K562 (cell line): ENCODE results near the gene ITLN1. TPM values are rescaled to one million over a fixed set of nuclear protein-coding genes. Genes with fewer than 3 reads are reported as not detected.

Experiments used
- DLX4 ChIP-seq: fragments of 250-450 bp; sonication (Bioruptor Pico); IDR thresholded peaks from 2 replicates; pipeline ENCODE4 v1.6.1; 2021; ENCODE audit warnings: mild to moderate bottlenecking
- E4F1 ChIP-seq: fragments of 250-450 bp; sonication (Bioruptor Pico); IDR thresholded peaks from 2 replicates; pipeline ENCODE4 v1.5.0; 2021; ENCODE audit warnings: mild to moderate bottlenecking, borderline replicate concordance
- ETV6 ChIP-seq, 3 experiments: fragments of 150-350 bp in 1 of 3; sonication (generic) in 1 of 3; formaldehyde crosslinking in 1 of 3; IDR thresholded peaks; 2 replicates each; pipeline versions ENCODE4 v1.6.1 to v1.8.0; 2014 to 2022; ENCODE audit warnings: borderline replicate concordance in 2 of 3, low read depth in 2 of 3, antibody characterized with exemption in 1 of 3, low read length in 1 of 3, mild to moderate bottlenecking in 1 of 3, missing genetic modification reagents in 1 of 3
- FIP1L1 ChIP-seq: fragments of 200-400 bp; formaldehyde crosslinking; IDR thresholded peaks from 2 replicates; pipeline ENCODE4 v1.6.1; 2018; ENCODE audit warnings: mild to moderate bottlenecking, low read depth, low read length; ENCODE audit not compliant: poor library complexity, severe bottlenecking
- FOSL1 ChIP-seq: fragments of 200-800 bp; sonication (Bioruptor generic); conservative IDR thresholded peaks from 2 replicates; pipeline ENCODE4 v1.6.1; 2016; ENCODE audit warnings: missing genetic modification characterization, missing compliant biosample characterization
- HNRNPUL1 ChIP-seq: fragments of 200-400 bp; formaldehyde crosslinking; IDR thresholded peaks from 2 replicates; pipeline ENCODE4 v1.6.1; 2017; ENCODE audit warnings: low read length
- MAFG ChIP-seq: fragments of 450-650 bp; conservative IDR thresholded peaks from 2 replicates; pipeline ENCODE4 v1.6.1; 2016; ENCODE audit warnings: missing genetic modification characterization, missing compliant biosample characterization
- MECOM ChIP-seq: fragments of 250-450 bp; sonication (Bioruptor Pico); IDR thresholded peaks from 2 replicates; pipeline ENCODE4 v1.8.0; 2022; ENCODE audit warnings: inconsistent platforms
- MEF2D ChIP-seq: conservative IDR thresholded peaks from 2 replicates; pipeline ENCODE4 v1.6.1; 2016; ENCODE audit warnings: low read depth, missing genetic modification characterization, missing compliant biosample characterization
- NCOA1 ChIP-seq: fragments of 450-650 bp; IDR thresholded peaks from 2 replicates; pipeline ENCODE4 v1.6.1; 2016; ENCODE audit warnings: low read depth
- RAD21 ChIP-seq, 2 experiments: fragments of 250-450 bp in 1 of 2; fragments of 450-650 bp in 1 of 2; sonication (Bioruptor Pico) in 1 of 2; formaldehyde crosslinking in 1 of 2; IDR thresholded peaks in 1 of 2; conservative IDR thresholded peaks in 1 of 2; 2 replicates each; pipeline versions ENCODE4 v1.4.0 to v1.8.0; 2020 to 2022; ENCODE audit warnings: mild to moderate bottlenecking in 2 of 2, moderate library complexity in 1 of 2
- SAFB2 ChIP-seq: fragments of 200-400 bp; formaldehyde crosslinking; IDR thresholded peaks from 2 replicates; pipeline ENCODE4 v1.6.1; 2018; ENCODE audit warnings: borderline replicate concordance, low read length, low read depth, moderate library complexity; ENCODE audit not compliant: severe bottlenecking
- SNRNP70 ChIP-seq: fragments of 200-400 bp; formaldehyde crosslinking; optimal IDR thresholded peaks from 2 replicates; pipeline ENCODE3; 2017; ENCODE audit warnings: low read depth, low read length
- STAT5A ChIP-seq: IDR thresholded peaks from 2 replicates; pipeline ENCODE4 v1.6.1; 2012; ENCODE audit warnings: low read length, inconsistent platforms, borderline replicate concordance
- ZKSCAN1 ChIP-seq: fragments of 150-350 bp; IDR thresholded peaks from 2 replicates; pipeline ENCODE4 v1.6.1; 2016; ENCODE audit warnings: low read depth, low read length
- ZNF589 ChIP-seq: fragments of 200-800 bp; sonication (Bioruptor generic); IDR thresholded peaks from 2 replicates; pipeline ENCODE4 v1.6.1; 2016; ENCODE audit warnings: low read depth, missing genetic modification characterization, missing compliant biosample characterization
- polyA plus RNA-seq, 8 experiments: library from polyadenylated mRNA; depleted of rRNA in 4 of 8; stranded (reverse) in 5 of 8; unstranded in 3 of 8; fragments of >200 nt; fragmentation: Nextera tagmentation in 2 of 8; fragmentation: Illumina TruSeq in 1 of 8; extraction: Ambion mirVana in 2 of 8; extraction: Trizol in 1 of 8; gene quantifications; 2 replicates each; pipeline versions ENCODE4 v1.2.1 to v1.2.3, GENCODE V29; 2011 to 2014; ENCODE audit warnings: inconsistent platforms in 1 of 8, missing spikeins in 1 of 8
- total RNA-seq, 7 experiments: library from RNA; depleted of rRNA in 6 of 7; stranded (reverse); fragments of >200 nt in 6 of 7; fragmentation: Illumina TruSeq in 2 of 7; extraction: Trizol in 2 of 7; gene quantifications; 2 replicates each; pipeline versions ENCODE4 v1.2.1 to v1.2.3, GENCODE V29; 2011 to 2021; ENCODE audit warnings: low replicate concordance in 1 of 7
- TF ChIP-seq, protein P1 (sequence below): sonication (generic); formaldehyde crosslinking; IDR thresholded peaks from 2 replicates; pipeline ENCODE4 v1.8.0; 2022; ENCODE audit warnings: missing genetic modification reagents, mild to moderate bottlenecking, borderline replicate concordance
- TF ChIP-seq, protein P2 (sequence below): fragments of 450-650 bp; formaldehyde crosslinking; IDR thresholded peaks from 2 replicates; pipeline ENCODE4 v1.4.0; 2022; ENCODE audit warnings: mild to moderate bottlenecking, moderate library complexity
- TF ChIP-seq, protein P3 (sequence below): IDR thresholded peaks from 2 replicates; pipeline ENCODE4 v1.6.1; 2011; ENCODE audit not compliant: insufficient read length; ENCODE audit errors: extremely low read depth

The ITLN1 gene
- total and polyA plus RNA-seq, 9 of the 15 experiments (the other 6 are each of a cell fraction or from before 2014, with no cell fraction given), result not detected

DNA sequence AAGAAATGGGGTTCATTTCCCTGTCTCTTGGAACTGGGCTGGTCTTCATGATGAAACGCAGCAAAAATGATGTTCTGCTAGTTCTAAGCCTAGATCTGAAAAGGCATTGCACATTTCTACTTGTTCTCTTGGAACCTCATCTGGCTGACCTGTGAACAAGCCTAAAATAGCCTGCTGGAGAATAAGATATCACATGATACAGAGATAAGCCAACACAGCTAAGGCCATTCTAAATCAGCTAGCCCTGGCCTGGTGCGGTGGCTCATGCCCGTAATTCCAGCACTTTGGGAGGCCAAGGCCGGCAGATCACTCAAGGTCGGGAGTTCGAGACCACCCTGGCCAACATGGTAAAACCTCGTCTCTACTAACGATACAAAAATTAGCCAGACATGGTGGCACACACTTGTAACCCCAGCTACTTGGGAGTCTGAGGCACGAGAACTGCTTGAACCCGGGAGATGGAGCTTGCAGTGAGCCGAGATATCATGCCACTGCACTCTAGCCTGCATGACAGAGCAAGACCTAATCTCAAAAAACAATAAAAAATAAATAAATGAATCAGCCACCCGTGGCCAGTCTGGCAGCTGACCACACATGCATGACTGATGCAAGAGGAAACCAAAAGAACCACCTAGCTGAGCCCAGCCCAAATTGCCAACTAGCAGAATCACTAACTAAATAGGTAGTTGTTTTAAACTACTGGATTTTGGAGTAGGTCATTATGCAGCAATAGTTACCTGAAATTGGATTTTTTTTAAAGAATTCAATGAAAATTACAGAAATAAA is 40.3 kb downstream of the ITLN1 start (continued):
- TF ChIP-seq E4F1 (no peak), HNRNPUL1 (no peak), MEF2D (tag) (peak; percentile 93), RAD21 (CRISPR knock-in tag; conservative IDR thresholded peaks at IDR 0.05 in 1 of 2, IDR thresholded peaks at IDR 0.05 in 1 of 2) (no peak), MECOM (CRISPR knock-in tag) (no peak), NCOA1 (no peak), DLX4 (CRISPR knock-in tag) (no peak), STAT5A (no peak), ZNF589 (0 out of 2 replicates have a peak, but pooled peaks have one; percentile 34), ZKSCAN1 (no peak), MAFG (tag) (peak; percentile 73), SAFB2 (no peak), SNRNP70 (no peak), FIP1L1 (no peak), ETV6 (IDR thresholded peaks at IDR 0.05; ENCODE audit: borderline replicate concordance in 1 of 2, low read depth in 2 of 2, low read length in 1 of 2) (no peak), ETV6 (CRISPR knock-in tag; IDR thresholded peaks at IDR 0.05; ENCODE audit: borderline replicate concordance) (no peak), FOSL1 (peak; percentile 91)
- TF ChIP-seq, protein P1, sequence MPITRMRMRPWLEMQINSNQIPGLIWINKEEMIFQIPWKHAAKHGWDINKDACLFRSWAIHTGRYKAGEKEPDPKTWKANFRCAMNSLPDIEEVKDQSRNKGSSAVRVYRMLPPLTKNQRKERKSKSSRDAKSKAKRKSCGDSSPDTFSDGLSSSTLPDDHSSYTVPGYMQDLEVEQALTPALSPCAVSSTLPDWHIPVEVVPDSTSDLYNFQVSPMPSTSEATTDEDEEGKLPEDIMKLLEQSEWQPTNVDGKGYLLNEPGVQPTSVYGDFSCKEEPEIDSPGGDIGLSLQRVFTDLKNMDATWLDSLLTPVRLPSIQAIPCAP (CRISPR knock-in tag), result no peak
- TF ChIP-seq, protein P2, sequence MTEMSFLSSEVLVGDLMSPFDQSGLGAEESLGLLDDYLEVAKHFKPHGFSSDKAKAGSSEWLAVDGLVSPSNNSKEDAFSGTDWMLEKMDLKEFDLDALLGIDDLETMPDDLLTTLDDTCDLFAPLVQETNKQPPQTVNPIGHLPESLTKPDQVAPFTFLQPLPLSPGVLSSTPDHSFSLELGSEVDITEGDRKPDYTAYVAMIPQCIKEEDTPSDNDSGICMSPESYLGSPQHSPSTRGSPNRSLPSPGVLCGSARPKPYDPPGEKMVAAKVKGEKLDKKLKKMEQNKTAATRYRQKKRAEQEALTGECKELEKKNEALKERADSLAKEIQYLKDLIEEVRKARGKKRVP (CRISPR knock-in tag), result peak; percentile 84
- TF ChIP-seq, protein P3, sequence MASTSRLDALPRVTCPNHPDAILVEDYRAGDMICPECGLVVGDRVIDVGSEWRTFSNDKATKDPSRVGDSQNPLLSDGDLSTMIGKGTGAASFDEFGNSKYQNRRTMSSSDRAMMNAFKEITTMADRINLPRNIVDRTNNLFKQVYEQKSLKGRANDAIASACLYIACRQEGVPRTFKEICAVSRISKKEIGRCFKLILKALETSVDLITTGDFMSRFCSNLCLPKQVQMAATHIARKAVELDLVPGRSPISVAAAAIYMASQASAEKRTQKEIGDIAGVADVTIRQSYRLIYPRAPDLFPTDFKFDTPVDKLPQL, result no peak
